ENCODE measurements around the gene PCDHB1.
"Not testable (repeated sequence)": the region's sequence is repeated elsewhere in the genome, so short reads cannot be mapped to it uniquely, and the experiment has no call there.

GRCh38 chr5:141096586-141096985 lies 45.4 kb downstream of the PCDHB1 start:
- TF ChIP-seq CTCF, POLR2A (IDR thresholded peaks at IDR 0.05): not testable (repeated sequence)
